ENCODE data around the gene PDF. TPM values are rescaled to one million over a fixed set of nuclear protein-coding genes. Genes with fewer than 3 reads are reported as not detected.

The PDF gene
- total and polyA plus RNA-seq, 2 of the 13 experiments (the other 11 are each of a cell fraction or from before 2014, with no cell fraction given), result 12.4 to 48.8 TPM

- TF ChIP-seq ARID5B (CRISPR knock-in tag; IDR thresholded peaks at IDR 0.05), result peak; percentile 47
- peak; percentile 90; the same call in 1 of the 2 replicates for TF ChIP-seq TOPORS (CRISPR knock-in tag; IDR thresholded peaks at IDR 0.05)
- TF ChIP-seq ZNF468 (CRISPR knock-in tag; IDR thresholded peaks at IDR 0.05), result no peak
- TF ChIP-seq ZNF747 (CRISPR knock-in tag; IDR thresholded peaks at IDR 0.05; ENCODE audit: borderline replicate concordance), result peak; percentile 95; the same call in 1 of the 2 replicates
- peak; percentile 11; the same call in 1 of the 2 replicates for TF ChIP-seq ZNF776 (CRISPR knock-in tag; IDR thresholded peaks at IDR 0.05)
- TF ChIP-seq STAT6 (CRISPR knock-in tag; IDR thresholded peaks at IDR 0.05; ENCODE audit: borderline replicate concordance), result peak; percentile 77; the same call in 1 of the 2 replicates
- TF ChIP-seq ZNF296 (CRISPR knock-in tag; conservative IDR thresholded peaks at IDR 0.05), result no peak
- 0 out of 2 replicates have a peak, but pooled peaks have one; percentile 60 for TF ChIP-seq ZNF660 (CRISPR knock-in tag; IDR thresholded peaks at IDR 0.05; ENCODE audit: borderline replicate concordance, low read depth)
- TF ChIP-seq POGK (CRISPR knock-in tag; conservative IDR thresholded peaks at IDR 0.05), result peak; percentile 94
- TF ChIP-seq, protein P1, sequence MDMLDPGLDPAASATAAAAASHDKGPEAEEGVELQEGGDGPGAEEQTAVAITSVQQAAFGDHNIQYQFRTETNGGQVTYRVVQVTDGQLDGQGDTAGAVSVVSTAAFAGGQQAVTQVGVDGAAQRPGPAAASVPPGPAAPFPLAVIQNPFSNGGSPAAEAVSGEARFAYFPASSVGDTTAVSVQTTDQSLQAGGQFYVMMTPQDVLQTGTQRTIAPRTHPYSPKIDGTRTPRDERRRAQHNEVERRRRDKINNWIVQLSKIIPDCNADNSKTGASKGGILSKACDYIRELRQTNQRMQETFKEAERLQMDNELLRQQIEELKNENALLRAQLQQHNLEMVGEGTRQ (IDR thresholded peaks at IDR 0.05; ENCODE audit: low read depth, low read length), result no peak
- TF ChIP-seq, protein P1 (CRISPR knock-in tag; IDR thresholded peaks at IDR 0.05; ENCODE audit: borderline replicate concordance), result no peak; the same call in 1 of the 2 replicates
- TF ChIP-seq ZNF710 (CRISPR knock-in tag; IDR thresholded peaks at IDR 0.05; ENCODE audit: borderline replicate concordance), result peak; percentile 87
- TF ChIP-seq ZBTB1 (CRISPR knock-in tag; IDR thresholded peaks at IDR 0.05; ENCODE audit: borderline replicate concordance), result 0 out of 2 replicates have a peak, but pooled peaks have one; percentile 15
- peak; percentile 57 for TF ChIP-seq HNRNPH1 (optimal IDR thresholded peaks at IDR 0.05; ENCODE audit: low read depth, low read length)
These were observed at the start of gene PDF (continued) for GRCh38 chr16:69330286-69331109.
